GM19043 (cell line): ENCODE data around the gene NOTCH1.

Experiments used
- ATAC-seq: cut with Tn5 transposase; IDR thresholded peaks from one replicate; pipeline ENCODE4 v1.9.1; 2021; ENCODE audit warnings: low read depth; ENCODE audit not compliant: unreplicated experiment

Gene NOTCH1

GRCh38 chr9:136536051-136536720 is 9.7 kb downstream of the NOTCH1 start:
- no peak for ATAC-seq

GRCh38 chr9:136535070-136535469 is 10.8 kb downstream of the NOTCH1 start:
- ATAC-seq = no peak

- no peak for ATAC-seq
Measured at GRCh38 chr9:136534366-136534765, 11.5 kb downstream of the NOTCH1 start.

- no peak for ATAC-seq
Measured at GRCh38 chr9:136533775-136534157, 12.1 kb downstream of the NOTCH1 start.

GRCh38 chr9:136532799-136533774 is 12.8 kb downstream of the NOTCH1 start:
- no peak for ATAC-seq

- ATAC-seq = no peak
Measured at GRCh38 chr9:136531904-136532798, 13.7 kb downstream of the NOTCH1 start.

GRCh38 chr9:136531186-136531903 is 14.5 kb downstream of the NOTCH1 start:
- ATAC-seq = no peak

GRCh38 chr9:136530461-136531089 is 15.3 kb downstream of the NOTCH1 start:
- no peak for ATAC-seq

- ATAC-seq = no peak
Measured at GRCh38 chr9:136529516-136530460, 16.1 kb downstream of the NOTCH1 start.

- no peak for ATAC-seq
Measured at GRCh38 chr9:136528716-136529341, 17.0 kb downstream of the NOTCH1 start.

- no peak for ATAC-seq
Measured at GRCh38 chr9:136527721-136528710, 17.8 kb downstream of the NOTCH1 start.

- no peak for ATAC-seq
Measured at GRCh38 chr9:136527131-136527530, 18.7 kb downstream of the NOTCH1 start.

GRCh38 chr9:136526625-136527066 is 19.2 kb downstream of the NOTCH1 start:
- no peak for ATAC-seq

GRCh38 chr9:136525841-136526499 is 19.9 kb downstream of the NOTCH1 start:
- no peak for ATAC-seq

- no peak for ATAC-seq
Measured at GRCh38 chr9:136525207-136525606, 20.6 kb downstream of the NOTCH1 start.
